ENCODE data around the gene MATK. TPM values are rescaled to one million over a fixed set of nuclear protein-coding genes. Genes with fewer than 3 reads are reported as not detected.

Gene MATK
- total RNA-seq, 1 experiment from 2014 or later = 0.21 TPM

DNA sequence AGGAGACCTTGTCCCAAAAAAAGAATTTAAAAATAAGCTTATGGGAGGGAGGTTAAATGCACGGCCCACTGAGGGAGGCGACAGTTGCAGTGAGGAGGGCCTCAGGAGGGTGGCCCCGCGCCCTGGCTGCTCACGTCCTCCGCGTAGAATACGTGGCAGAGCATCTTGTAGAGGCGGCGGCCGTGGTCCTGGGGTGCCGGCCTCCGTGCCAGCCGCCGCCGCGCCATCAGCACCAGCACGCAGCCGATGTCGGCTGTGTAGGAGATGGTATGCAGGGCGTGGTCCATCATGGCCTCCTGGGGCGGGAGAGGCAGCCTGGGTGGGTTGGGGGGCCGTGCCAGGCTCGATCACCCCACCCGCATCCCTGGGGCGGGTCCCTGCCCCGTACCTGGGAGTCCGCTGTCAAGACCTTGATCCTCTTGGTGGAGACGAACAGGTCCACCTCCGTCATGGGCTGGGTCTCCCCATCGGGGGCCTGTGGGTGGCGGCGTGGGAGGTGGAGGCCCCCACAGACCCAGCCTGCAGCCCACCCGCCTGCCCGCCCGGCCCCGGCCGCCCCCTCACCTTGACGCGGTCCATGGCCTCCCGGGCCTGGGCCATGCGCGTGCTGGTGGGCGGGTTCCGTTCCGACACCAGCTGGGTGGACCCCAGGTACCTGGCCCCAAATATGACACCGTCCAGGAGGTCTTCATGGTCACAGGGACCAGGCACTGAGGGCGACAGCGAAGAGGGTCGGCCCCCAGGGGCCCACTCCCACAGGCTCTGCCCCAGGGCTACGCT is 32.4 kb downstream of the MATK start:
- no peaks in the 10 kb centered on the region for H3K36me3 ChIP-seq (ENCODE audit: control insufficient read depth, insufficient read depth, low read length)
- ATAC-seq (no peak), DNase-seq (ENCODE audit: low read depth, low spot score) (no peak)
- ChIA-PET CTCF (no interaction called here), POLR2A (no interaction called here)
- intact Hi-C loops (cut with micrococcal nuclease; ENCODE audit: unreplicated experiment) = no loop called here
- no peak overlapping the region for H3K27ac ChIP-seq (ENCODE audit: low read length)
- in situ Hi-C loops (cut with HindIII; ENCODE audit: low pct_unique_long_range_greater_than_20kb, low sequenced_read_pairs) = no loop called here
- H3K9me3 ChIP-seq (ENCODE audit: control insufficient read depth, insufficient read depth, low read depth, low read length) = no peaks in the 10 kb centered on the region
- no peak overlapping the region for H3K4me3 ChIP-seq (ENCODE audit: low read depth in 2 of 2, low read length in 2 of 2)
- no peak for TF ChIP-seq POLR2AphosphoS5 (IDR thresholded peaks at IDR 0.05; ENCODE audit: low read depth, low read length)
- no peak for TF ChIP-seq TCF7L2 (IDR thresholded peaks at IDR 0.05; ENCODE audit: low read depth, low read length)
- TF ChIP-seq, protein P1, sequence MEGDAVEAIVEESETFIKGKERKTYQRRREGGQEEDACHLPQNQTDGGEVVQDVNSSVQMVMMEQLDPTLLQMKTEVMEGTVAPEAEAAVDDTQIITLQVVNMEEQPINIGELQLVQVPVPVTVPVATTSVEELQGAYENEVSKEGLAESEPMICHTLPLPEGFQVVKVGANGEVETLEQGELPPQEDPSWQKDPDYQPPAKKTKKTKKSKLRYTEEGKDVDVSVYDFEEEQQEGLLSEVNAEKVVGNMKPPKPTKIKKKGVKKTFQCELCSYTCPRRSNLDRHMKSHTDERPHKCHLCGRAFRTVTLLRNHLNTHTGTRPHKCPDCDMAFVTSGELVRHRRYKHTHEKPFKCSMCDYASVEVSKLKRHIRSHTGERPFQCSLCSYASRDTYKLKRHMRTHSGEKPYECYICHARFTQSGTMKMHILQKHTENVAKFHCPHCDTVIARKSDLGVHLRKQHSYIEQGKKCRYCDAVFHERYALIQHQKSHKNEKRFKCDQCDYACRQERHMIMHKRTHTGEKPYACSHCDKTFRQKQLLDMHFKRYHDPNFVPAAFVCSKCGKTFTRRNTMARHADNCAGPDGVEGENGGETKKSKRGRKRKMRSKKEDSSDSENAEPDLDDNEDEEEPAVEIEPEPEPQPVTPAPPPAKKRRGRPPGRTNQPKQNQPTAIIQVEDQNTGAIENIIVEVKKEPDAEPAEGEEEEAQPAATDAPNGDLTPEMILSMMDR (IDR thresholded peaks at IDR 0.05) = no peak
- no peak for TF ChIP-seq SIN3A (IDR thresholded peaks at IDR 0.05; ENCODE audit: borderline replicate concordance, insufficient read depth, low read depth, low read length)
- TF ChIP-seq, protein P2, sequence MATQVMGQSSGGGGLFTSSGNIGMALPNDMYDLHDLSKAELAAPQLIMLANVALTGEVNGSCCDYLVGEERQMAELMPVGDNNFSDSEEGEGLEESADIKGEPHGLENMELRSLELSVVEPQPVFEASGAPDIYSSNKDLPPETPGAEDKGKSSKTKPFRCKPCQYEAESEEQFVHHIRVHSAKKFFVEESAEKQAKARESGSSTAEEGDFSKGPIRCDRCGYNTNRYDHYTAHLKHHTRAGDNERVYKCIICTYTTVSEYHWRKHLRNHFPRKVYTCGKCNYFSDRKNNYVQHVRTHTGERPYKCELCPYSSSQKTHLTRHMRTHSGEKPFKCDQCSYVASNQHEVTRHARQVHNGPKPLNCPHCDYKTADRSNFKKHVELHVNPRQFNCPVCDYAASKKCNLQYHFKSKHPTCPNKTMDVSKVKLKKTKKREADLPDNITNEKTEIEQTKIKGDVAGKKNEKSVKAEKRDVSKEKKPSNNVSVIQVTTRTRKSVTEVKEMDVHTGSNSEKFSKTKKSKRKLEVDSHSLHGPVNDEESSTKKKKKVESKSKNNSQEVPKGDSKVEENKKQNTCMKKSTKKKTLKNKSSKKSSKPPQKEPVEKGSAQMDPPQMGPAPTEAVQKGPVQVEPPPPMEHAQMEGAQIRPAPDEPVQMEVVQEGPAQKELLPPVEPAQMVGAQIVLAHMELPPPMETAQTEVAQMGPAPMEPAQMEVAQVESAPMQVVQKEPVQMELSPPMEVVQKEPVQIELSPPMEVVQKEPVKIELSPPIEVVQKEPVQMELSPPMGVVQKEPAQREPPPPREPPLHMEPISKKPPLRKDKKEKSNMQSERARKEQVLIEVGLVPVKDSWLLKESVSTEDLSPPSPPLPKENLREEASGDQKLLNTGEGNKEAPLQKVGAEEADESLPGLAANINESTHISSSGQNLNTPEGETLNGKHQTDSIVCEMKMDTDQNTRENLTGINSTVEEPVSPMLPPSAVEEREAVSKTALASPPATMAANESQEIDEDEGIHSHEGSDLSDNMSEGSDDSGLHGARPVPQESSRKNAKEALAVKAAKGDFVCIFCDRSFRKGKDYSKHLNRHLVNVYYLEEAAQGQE (IDR thresholded peaks at IDR 0.05; ENCODE audit: insufficient read depth in 1 of 2, low read depth in 2 of 2, low read length in 1 of 2) = no peak
- no peaks in the 10 kb centered on the region for H3K27me3 ChIP-seq (ENCODE audit: control insufficient read depth, insufficient read depth, low read length)
- no peaks in the 10 kb centered on the region for H3K4me1 ChIP-seq (ENCODE audit: control insufficient read depth, insufficient read depth, low read length)
- no TSS peak for BruUV-seq (replicated peaks)

DNA sequence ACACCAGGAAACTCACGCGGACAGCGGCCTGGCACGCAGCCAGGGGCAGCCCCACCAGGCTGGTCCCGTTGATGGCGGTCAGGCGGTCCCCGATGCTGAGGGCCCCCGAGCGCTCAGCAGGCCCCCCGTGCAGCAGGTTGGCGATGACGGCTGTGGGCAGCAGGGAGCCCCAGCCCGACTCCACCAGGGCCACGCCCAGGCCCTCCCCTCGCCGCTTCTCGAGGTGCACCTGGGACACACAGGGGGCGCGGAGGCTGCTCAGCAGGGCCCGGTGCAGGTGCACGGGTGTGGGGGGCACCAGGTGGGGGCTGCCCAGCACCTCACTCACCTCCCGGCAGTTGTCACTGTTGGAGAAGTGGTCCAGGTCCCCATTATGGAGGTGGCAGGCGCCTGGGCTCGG is 33.7 kb downstream of the MATK start:
- Histone ChIP-seq H3K4me1 (ENCODE audit: control insufficient read depth, insufficient read depth, low read length) (no peaks in the 10 kb centered on the region), H3K36me3 (ENCODE audit: control insufficient read depth, insufficient read depth, low read length) (no peaks in the 10 kb centered on the region), H3K27me3 (ENCODE audit: control insufficient read depth, insufficient read depth, low read length) (no peaks in the 10 kb centered on the region), H3K9me3 (ENCODE audit: control insufficient read depth, insufficient read depth, low read depth, low read length) (no peaks in the 10 kb centered on the region), H3K27ac (ENCODE audit: low read length) (no peak overlapping the region), H3K4me3 (ENCODE audit: low read depth in 2 of 2, low read length in 2 of 2) (no peak overlapping the region)
- no peak for TF ChIP-seq SIN3A (IDR thresholded peaks at IDR 0.05; ENCODE audit: borderline replicate concordance, insufficient read depth, low read depth, low read length)
- TF ChIP-seq, protein P2 (IDR thresholded peaks at IDR 0.05; ENCODE audit: insufficient read depth in 1 of 2, low read depth in 2 of 2, low read length in 1 of 2) = no peak
- DNase-seq (ENCODE audit: low read depth, low spot score) (no peak), ATAC-seq (no peak)
- POLR2A ChIA-PET = no interaction called here
- intact Hi-C loops (cut with micrococcal nuclease; ENCODE audit: unreplicated experiment) = no loop called here
- no TSS peak for BruUV-seq (replicated peaks)
- in situ Hi-C loops (cut with HindIII; ENCODE audit: low pct_unique_long_range_greater_than_20kb, low sequenced_read_pairs) = no loop called here
- CTCF ChIA-PET = no interaction called here

All from Panc1 (cell line).